Measurements from ENCODE around the gene CEP170B.
A peak's percentile ranks its signal among the peaks of the same experiment; 100 is the strongest.
"Not testable (repeated sequence)": the region's sequence is repeated elsewhere in the genome, so short reads cannot be mapped to it uniquely, and the experiment has no call there.

Gene CEP170B

GRCh38 chr14:104919152-104919992 lies 54.3 kb downstream of the CEP170B start:
- not testable (repeated sequence) for DNase-seq

- DNase-seq: no peak
Observed at GRCh38 chr14:104919993-104920315, 54.9 kb downstream of the CEP170B start.

- no peak for DNase-seq
Observed at GRCh38 chr14:104923640-104924420, 58.8 kb downstream of the CEP170B start.

GRCh38 chr14:104924421-104925213 lies 59.5 kb downstream of the CEP170B start, which contains the start of gene PLD4:
TSS of gene PLD4 (plus strand) at chr14:104924879. CDS start at chr14:104927141, 2,262 bp downstream.
- DNase-seq: no peak

- DNase-seq: no peak
Observed at GRCh38 chr14:104925214-104925854, 60.3 kb downstream of the CEP170B start.

- DNase-seq: no peak
Observed at GRCh38 chr14:104925855-104926609, 61.0 kb downstream of the CEP170B start.

- no peak for DNase-seq
Observed at GRCh38 chr14:104926619-104927431, 61.8 kb downstream of the CEP170B start.

- DNase-seq: no peak
Observed at GRCh38 chr14:104927432-104927816, 62.4 kb downstream of the CEP170B start.

- no peak for DNase-seq
Observed at GRCh38 chr14:104927901-104928300, 62.8 kb downstream of the CEP170B start.

GRCh38 chr14:104928391-104929133 lies 63.5 kb downstream of the CEP170B start:
- no peak for DNase-seq

GRCh38 chr14:104929268-104930230 lies 64.5 kb downstream of the CEP170B start:
- DNase-seq: no peak

- DNase-seq: no peak
Observed at GRCh38 chr14:104930526-104931303, 65.6 kb downstream of the CEP170B start.

- no peak for DNase-seq
Observed at GRCh38 chr14:104931304-104931770, 66.3 kb downstream of the CEP170B start.

- no peak for DNase-seq
Observed at GRCh38 chr14:104931771-104932675, 67.0 kb downstream of the CEP170B start.

GRCh38 chr14:104932676-104933631 lies 67.9 kb downstream of the CEP170B start:
- peak; percentile 63 for DNase-seq

All from NCI-H1092 (cell line).